ENCODE data around the gene UVRAG. TPM values are rescaled to one million over a fixed set of nuclear protein-coding genes. Genes with fewer than 3 reads are reported as not detected.

UVRAG gene
- polyA plus RNA-seq, 1 experiment = 8.2 TPM

- Histone ChIP-seq H3K4me3 (ENCODE audit: low read depth, low read length) (no peak overlapping the region), H3K27me3 (ENCODE audit: control insufficient read depth, insufficient read depth, low read length) (no peaks in the 10 kb centered on the region), H3K36me3 (ENCODE audit: control insufficient read depth, insufficient read depth, low read length) (no peaks in the 10 kb centered on the region)
- POLR2A ChIA-PET = no interaction called here
- no peak for DNase-seq (ENCODE audit: low read depth)
- CTCF ChIA-PET = no interaction called here
- no peak for TF ChIP-seq CTCF (IDR thresholded peaks at IDR 0.05; ENCODE audit: insufficient read depth, low read depth, low read length)
Measured at GRCh38 chr11:76008474-76008873, 193.5 kb downstream of the UVRAG start.

GRCh38 chr11:76010051-76010450 lies 195.0 kb downstream of the UVRAG start:
- Histone ChIP-seq H3K36me3 (ENCODE audit: control insufficient read depth, insufficient read depth, low read length) (no peaks in the 10 kb centered on the region), H3K27me3 (ENCODE audit: control insufficient read depth, insufficient read depth, low read length) (no peaks in the 10 kb centered on the region), H3K4me3 (ENCODE audit: low read depth, low read length) (no peak overlapping the region)
- no peak for DNase-seq (ENCODE audit: low read depth)
- TF ChIP-seq CTCF (IDR thresholded peaks at IDR 0.05; ENCODE audit: insufficient read depth, low read depth, low read length) = no peak
- POLR2A ChIA-PET = interaction anchor here (0.6 kb wide), 1 partner anchor 185 kb away, joined by 3 read pairs; no protein-coding TSS in a partner anchor
- CTCF ChIA-PET = interaction anchor here (1.1 kb wide), 1 partner anchor 38 kb away, joined by 3 read pairs; no protein-coding TSS in a partner anchor

GRCh38 chr11:76013526-76013925 lies 198.5 kb downstream of the UVRAG start:
- Histone ChIP-seq H3K36me3 (ENCODE audit: control insufficient read depth, insufficient read depth, low read length) (no peaks in the 10 kb centered on the region), H3K4me3 (ENCODE audit: low read depth, low read length) (no peak overlapping the region), H3K27me3 (ENCODE audit: control insufficient read depth, insufficient read depth, low read length) (no peaks in the 10 kb centered on the region)
- no peak for TF ChIP-seq CTCF (IDR thresholded peaks at IDR 0.05; ENCODE audit: insufficient read depth, low read depth, low read length)
- ChIA-PET CTCF (interaction anchor here (1.0 kb wide), 1 partner anchor 9 kb away, joined by 3 read pairs; no protein-coding TSS in a partner anchor), POLR2A (no interaction called here)
- DNase-seq (ENCODE audit: low read depth) = no peak

- no peak for DNase-seq (ENCODE audit: low read depth)
- CTCF ChIA-PET = interaction anchor here (0.6 kb wide), 1 partner anchor 10 kb away, joined by 3 read pairs; no protein-coding TSS in a partner anchor
Measured at GRCh38 chr11:76023236-76024068, 208.4 kb downstream of the UVRAG start.

More at GRCh38 chr11:76023236-76024068, 208.4 kb downstream of the UVRAG start:
- peaks cover 3% of the 10 kb centered on the region; the same call in 1 of the 2 replicates for H3K36me3 ChIP-seq (ENCODE audit: control insufficient read depth, insufficient read depth, low read length)
- no peak overlapping the region for H3K4me3 ChIP-seq (ENCODE audit: low read depth, low read length)
- POLR2A ChIA-PET = interaction anchor here (0.6 kb wide), 1 partner anchor 203 kb away, joined by 12 read pairs; no protein-coding TSS in a partner anchor
- no peaks in the 10 kb centered on the region for H3K27me3 ChIP-seq (ENCODE audit: control insufficient read depth, insufficient read depth, low read length)
- TF ChIP-seq CTCF (IDR thresholded peaks at IDR 0.05; ENCODE audit: insufficient read depth, low read depth, low read length) = no peak

Measured in BJ (cell line).